ENCODE results near the gene NINJ2. TPM values are rescaled to one million over a fixed set of nuclear protein-coding genes. Genes with fewer than 3 reads are reported as not detected.
"Not testable (repeated sequence)": the region's sequence is repeated elsewhere in the genome, so short reads cannot be mapped to it uniquely, and the experiment has no call there.

The NINJ2 gene
- total and polyA plus RNA-seq, 9 donors = 0.48 to 3.4 (median 1.4) TPM; not detected in 2

DNA sequence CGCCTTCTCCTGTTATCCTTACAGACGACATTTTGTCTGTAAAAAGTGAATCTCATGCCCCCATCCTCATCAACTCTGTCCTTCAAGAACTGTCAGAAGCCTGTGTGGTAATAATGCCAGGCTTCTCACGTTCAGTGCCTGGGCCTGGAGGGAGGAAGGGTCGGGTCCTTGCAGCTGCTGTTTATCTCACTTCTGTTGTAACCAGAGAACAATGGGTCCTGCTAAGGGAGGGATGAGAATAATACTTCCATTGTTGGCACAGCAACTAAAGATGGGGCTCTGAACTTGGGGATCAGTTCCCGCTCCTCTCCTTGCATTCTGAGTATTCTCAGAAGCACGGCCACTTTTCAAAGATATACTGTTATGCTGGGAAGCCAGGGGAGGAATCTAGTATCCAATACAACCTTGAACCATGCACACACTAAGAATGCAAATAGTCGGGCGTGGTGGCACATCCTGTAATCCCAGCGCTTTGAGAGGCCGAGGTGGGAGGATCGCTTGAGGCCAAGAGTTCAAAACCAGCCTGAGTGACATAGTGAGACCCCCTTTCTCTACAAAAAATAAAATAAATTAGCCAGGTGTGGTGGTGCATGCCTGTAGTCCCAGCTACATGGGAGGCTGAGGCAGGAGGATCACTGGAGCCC is 38.8 kb upstream of the NINJ2 start:
- H3K9me3 ChIP-seq = peaks cover 0 to 5% of the 10 kb centered on the region in 2 donors
- 68 to 77% (median 69%) methylated on average over 11 of the region's 11 CpGs for WGBS, 3 donors

DNA sequence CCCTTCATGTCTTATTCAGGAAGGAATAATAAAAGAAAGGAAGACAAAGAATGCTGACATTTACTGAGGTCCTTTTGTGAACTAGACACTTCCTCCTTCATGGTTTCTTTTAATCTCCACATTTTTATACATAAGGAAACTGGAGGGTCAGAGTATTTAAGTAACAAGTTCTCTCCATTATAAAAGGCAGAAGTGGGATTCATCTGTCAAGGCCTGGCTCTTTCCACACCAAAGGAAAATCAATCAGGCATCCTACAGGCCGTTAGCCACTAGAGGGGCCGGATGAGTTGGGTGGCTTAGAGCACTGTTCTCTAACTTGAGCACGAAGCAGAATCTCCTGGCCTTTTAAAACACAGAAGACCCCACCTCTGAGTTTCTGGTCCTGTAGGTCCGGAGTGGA is 36.8 kb upstream of the NINJ2 start:
- no peak for DNase-seq
- Histone ChIP-seq H3K9me3 (peaks cover 0 to 5% of the 10 kb centered on the region in 2 donors), H3K4me3 (no peak overlapping the region), H3K27ac (no peak overlapping the region), H3K36me3 (no peaks in the 10 kb centered on the region), H3K4me1 (ENCODE audit: insufficient read depth) (no peaks in the 10 kb centered on the region), H3K27me3 (no peaks in the 10 kb centered on the region)
- intact Hi-C loops (cut with DNase I) = no loop called here
- TF ChIP-seq EP300 (IDR thresholded peaks at IDR 0.05) (no peak), POLR2A (IDR thresholded peaks at IDR 0.05) (no peak)
- TF ChIP-seq, protein P1, sequence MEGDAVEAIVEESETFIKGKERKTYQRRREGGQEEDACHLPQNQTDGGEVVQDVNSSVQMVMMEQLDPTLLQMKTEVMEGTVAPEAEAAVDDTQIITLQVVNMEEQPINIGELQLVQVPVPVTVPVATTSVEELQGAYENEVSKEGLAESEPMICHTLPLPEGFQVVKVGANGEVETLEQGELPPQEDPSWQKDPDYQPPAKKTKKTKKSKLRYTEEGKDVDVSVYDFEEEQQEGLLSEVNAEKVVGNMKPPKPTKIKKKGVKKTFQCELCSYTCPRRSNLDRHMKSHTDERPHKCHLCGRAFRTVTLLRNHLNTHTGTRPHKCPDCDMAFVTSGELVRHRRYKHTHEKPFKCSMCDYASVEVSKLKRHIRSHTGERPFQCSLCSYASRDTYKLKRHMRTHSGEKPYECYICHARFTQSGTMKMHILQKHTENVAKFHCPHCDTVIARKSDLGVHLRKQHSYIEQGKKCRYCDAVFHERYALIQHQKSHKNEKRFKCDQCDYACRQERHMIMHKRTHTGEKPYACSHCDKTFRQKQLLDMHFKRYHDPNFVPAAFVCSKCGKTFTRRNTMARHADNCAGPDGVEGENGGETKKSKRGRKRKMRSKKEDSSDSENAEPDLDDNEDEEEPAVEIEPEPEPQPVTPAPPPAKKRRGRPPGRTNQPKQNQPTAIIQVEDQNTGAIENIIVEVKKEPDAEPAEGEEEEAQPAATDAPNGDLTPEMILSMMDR (IDR thresholded peaks at IDR 0.05) = no peak
- WGBS, 3 donors = 71 to 77% (median 74%) methylated on average over 4 of the region's 4 CpGs

More for the DNA sequence above, 38.8 kb upstream of the NINJ2 start:
- no peaks in the 10 kb centered on the region for H3K4me1 ChIP-seq (ENCODE audit: insufficient read depth)
- no peak overlapping the region for H3K27ac ChIP-seq
- H3K36me3 ChIP-seq = no peaks in the 10 kb centered on the region
- intact Hi-C loops (cut with DNase I) = no loop called here
- H3K4me3 ChIP-seq = no peak overlapping the region
- H3K27me3 ChIP-seq = no peaks in the 10 kb centered on the region
- no peak for DNase-seq
- TF ChIP-seq, protein P1 (IDR thresholded peaks at IDR 0.05) = no peak
- no peak for TF ChIP-seq EP300 (IDR thresholded peaks at IDR 0.05)
- TF ChIP-seq POLR2A (IDR thresholded peaks at IDR 0.05) = no peak

DNA sequence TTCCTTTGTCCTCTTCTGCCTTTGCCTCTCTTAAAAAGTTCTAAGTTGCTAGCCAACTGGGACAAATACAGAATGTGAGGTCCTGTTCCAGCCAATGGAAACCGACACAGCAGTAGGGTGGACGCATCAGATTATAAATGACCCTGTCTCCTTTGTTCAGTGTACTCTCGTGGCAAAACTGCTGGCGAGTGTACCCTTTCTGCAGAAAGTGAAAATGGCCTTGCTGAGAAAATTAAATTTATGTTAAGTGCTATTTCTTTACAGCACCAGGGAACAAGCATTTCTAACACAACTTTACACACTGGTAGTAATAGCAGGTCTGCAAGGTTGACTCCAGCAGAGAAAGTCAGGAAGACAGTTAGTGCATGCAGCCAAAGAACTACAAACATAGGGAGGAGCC is 35.0 kb upstream of the NINJ2 start:
- 87 to 95% (median 89%) methylated on average over 4 of the region's 4 CpGs for WGBS, 3 donors
- H3K36me3 ChIP-seq; DNase-seq; H3K27me3 ChIP-seq; H3K9me3 ChIP-seq; intact Hi-C loops (cut with DNase I); H3K27ac ChIP-seq; H3K4me1 ChIP-seq (ENCODE audit: insufficient read depth); H3K4me3 ChIP-seq: not testable (repeated sequence)

DNA sequence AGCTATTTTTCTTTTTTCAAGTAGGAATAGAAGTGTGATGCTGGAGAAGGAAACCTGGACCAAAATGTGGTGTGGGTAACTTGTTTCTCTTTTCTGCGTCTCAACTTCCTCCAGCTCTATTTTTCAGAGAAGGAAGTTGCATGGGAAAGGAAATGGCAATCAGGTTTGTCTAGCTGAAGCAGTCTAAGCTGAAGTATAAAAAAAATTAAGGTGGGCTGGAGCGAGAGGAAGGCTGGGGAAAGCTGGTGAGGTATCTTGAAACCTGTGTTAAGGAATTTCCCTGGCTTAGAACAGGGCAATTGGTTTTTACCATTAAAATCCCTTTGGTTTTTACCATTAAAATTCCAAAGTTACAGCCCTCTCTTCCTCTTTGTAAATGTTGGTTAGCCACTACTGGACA is 34.2 kb upstream of the NINJ2 start:
- no peaks in the 10 kb centered on the region for H3K36me3 ChIP-seq
- DNase-seq = no peak
- WGBS, 3 donors = 83 to 84% (median 83%) methylated on average over 2 of the region's 2 CpGs
- H3K9me3 ChIP-seq = peaks cover 0 to 5% of the 10 kb centered on the region in 2 donors
- no peak overlapping the region for H3K27ac ChIP-seq
- H3K4me3 ChIP-seq = no peak overlapping the region
- intact Hi-C loops (cut with DNase I) = no loop called here
- no peaks in the 10 kb centered on the region for H3K4me1 ChIP-seq (ENCODE audit: insufficient read depth)
- TF ChIP-seq, protein P1 (IDR thresholded peaks at IDR 0.05) = no peak
- TF ChIP-seq POLR2A (IDR thresholded peaks at IDR 0.05) (no peak), EP300 (IDR thresholded peaks at IDR 0.05) (no peak)
- H3K27me3 ChIP-seq = no peaks in the 10 kb centered on the region

DNA sequence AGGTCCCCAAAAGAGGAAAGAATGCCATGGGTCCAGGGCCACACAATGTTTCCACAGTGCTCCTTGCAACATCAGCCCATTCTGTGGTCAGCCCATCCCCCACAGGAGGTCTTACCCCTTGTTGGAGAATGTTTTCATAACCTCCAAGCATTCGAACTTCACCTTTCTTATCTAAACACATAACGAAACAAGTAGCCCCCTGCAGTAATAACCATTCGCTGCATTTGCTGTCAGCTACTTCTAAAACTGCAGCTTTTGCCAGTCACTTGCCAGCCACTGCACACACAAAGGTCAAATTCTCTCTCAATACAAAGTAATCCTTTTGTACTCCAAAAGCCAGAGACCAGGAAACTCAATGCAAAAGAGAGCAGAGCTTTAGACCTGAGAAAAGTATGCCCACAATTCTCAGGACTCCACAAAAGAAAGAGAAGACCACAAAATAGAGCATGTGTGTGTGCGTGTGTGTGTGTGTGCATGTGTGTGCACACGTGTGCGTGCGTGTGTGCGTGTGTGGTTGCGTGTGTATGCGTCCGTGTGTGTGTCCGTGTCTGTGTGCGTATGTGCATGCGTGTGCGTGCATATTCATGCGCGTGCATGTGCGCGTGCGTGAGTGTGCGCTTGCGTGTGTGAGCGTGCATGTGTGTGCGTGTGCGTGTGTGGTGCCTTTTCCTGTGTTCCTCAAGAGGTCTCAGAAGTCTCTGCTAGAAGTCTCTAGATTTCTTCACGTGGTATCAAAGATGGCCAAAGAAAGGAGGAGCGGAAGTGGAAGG is 31.7 kb upstream of the NINJ2 start:
- no peak for TF ChIP-seq EP300 (IDR thresholded peaks at IDR 0.05)
- TF ChIP-seq POLR2A (IDR thresholded peaks at IDR 0.05) = no peak
- TF ChIP-seq, protein P1 (IDR thresholded peaks at IDR 0.05) = no peak
- no peaks in the 10 kb centered on the region for H3K4me1 ChIP-seq (ENCODE audit: insufficient read depth)
- peaks cover 0 to 5% of the 10 kb centered on the region in 2 donors for H3K9me3 ChIP-seq
- no peak overlapping the region for H3K27ac ChIP-seq
- H3K36me3 ChIP-seq = no peaks in the 10 kb centered on the region
- intact Hi-C loops (cut with DNase I) = no loop called here
- no peak for DNase-seq
- no peaks in the 10 kb centered on the region for H3K27me3 ChIP-seq
- no peak overlapping the region for H3K4me3 ChIP-seq
- WGBS, 3 donors = 86 to 91% (median 88%) methylated on average over 27 of the region's 27 CpGs

All from ovary (tissue), 9 donors.